HG03469 (cell line): ENCODE data around the gene CCDC174.
"Not testable (repeated sequence)": the region's sequence is repeated elsewhere in the genome, so short reads cannot be mapped to it uniquely, and the experiment has no call there.

ENCODE experiments used
- ATAC-seq: cut with Tn5 transposase; IDR thresholded peaks from one replicate; pipeline ENCODE4 v1.9.1; 2021; ENCODE audit warnings: mild to moderate bottlenecking, moderate library complexity, moderate number of reproducible peaks; ENCODE audit not compliant: unreplicated experiment

The CCDC174 gene

DNA sequence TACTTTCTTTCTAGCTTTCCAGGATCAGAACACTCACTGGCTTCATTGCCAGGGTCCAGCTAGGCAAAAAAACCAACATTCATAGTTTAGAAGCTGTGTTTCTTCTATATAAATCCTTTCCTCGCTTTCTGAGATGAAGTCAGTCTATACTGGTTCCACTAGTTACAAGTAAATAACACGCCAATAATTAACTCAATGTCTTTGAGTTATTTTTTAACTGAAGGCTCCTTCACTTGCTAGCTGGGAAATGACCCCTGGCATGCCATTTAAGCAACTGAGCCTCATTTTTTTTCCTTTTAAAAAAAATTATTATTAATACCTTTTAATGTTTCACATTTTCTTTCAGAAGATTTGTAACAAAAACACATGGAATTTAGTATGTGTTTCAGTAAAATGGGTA, 2.1 kb upstream of the CCDC174 start:
- ATAC-seq: no peak

DNA sequence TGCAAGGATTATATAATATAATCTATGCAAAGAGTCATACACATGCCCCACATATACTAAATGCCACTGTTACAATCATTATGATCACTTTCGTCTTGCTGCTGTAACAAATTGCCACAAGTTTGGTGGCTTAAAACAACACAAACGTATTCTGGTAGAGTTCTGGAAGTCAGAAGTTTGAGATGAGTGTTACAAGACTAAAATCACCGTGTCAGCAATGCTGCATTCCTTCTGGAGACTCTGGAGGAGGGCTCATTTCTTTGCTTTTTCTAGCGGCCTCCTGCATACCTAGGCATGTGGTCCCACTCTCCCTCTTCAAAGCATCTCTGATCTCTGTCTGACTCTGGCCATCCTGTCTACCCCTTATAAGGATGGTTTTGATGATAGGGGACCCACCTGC, 1.4 kb upstream of the CCDC174 start:
- ATAC-seq: no peak

DNA sequence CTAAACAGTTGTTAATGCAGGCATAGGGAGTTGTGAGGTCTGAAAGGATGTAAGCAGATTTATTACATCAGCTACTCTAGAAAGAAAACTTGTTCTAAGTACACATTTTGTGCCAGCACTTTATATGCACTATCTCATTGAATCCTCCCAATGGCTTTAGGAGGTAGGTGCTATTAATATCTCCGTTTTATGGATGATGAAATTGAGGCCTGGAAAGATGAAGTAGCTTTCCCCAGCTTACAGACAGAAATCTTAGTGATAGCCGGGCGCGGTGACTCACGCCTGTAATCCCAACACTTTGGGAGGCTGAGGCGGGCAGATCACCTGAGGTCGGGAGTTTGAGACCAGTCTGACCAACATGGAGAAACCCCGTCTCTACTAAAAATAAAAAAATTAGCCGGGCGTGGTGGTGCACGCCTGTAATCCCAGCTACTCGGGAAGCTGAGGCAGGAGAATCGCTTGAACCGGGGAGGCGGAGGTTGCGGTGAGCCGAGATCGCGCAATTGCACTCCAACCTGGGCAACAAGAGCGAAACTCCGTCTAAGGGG, 872 bp downstream of the CCDC174 start:
- ATAC-seq: not testable (repeated sequence)

DNA sequence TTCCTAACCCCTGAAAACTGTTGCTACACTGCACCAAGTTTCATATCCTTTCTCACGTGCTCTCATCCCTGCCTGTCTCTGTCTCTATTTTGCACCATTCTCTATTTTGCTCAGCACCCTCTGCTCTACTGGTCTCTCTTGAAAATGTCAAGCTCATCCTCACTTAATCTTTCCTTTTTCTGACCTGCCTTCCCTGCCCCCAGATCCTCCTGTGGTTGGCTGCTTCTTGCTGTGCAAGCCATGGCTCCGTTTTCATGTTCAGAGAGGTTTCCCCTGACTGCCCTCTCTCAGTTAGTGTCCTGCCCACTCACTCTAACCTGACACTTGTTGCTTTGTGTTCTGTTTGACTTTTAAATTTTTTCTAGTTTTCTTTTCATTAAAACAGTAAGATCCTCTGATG, 6.0 kb downstream of the CCDC174 start:
- no peak for ATAC-seq

DNA sequence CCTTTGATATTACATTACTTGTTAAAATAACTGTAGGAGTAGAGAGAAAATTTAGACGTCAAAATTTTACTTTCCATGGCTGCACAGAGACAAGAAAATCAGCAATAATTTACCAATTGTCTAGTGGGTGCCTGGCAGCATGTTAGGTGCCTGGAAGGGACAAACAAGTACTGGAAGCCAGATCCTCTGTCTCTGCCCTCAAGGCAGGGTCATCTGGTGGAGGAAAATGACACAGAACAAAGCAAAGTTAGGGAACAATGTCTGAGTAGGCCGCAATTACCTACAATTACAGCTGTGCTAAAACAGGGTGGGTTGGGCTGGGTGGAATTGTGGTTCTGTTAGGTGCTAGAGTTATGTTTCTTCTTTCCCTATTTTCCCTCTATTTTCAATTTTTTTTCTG, 7.4 kb downstream of the CCDC174 start:
- no peak for ATAC-seq

- no peak for ATAC-seq
Measured at GRCh38 chr3:14660942-14661341, 9.4 kb downstream of the CCDC174 start.

DNA sequence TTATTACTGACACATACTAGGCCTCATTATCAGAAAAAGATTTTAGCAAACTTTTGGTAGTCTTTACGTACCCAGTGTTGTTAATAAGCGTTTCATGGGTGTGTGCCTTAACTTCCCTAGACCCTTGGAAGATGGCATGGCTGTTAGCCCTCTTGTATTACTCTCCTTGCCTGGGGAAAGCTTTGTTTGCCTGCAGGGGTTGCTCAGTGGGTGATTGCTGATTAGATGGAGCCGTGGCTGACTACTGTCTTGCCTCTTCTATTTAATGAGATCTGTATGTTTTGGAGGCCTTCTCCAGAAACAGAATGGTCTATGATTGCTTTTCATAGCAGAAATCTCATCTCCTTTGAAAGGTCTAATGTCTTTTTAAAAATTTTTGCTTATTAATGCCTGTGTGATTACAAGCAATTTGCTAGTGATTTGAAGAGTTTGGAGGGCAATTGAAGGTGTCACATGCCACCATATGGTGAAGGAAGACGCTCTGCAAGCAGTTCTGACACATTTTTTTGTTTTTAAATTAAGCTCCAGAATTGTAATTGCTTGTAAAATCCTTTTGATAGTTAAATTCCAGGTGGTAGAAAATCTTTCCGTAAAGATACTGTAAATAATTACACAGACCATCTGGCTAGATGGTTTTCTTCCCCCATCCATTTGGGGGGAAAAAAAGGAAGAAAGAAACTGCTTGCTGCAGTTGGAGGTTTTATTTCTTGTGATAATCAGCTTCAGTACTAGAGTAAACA, 12.0 kb downstream of the CCDC174 start:
- no peak for ATAC-seq

GRCh38 chr3:14664170-14664569, 12.6 kb downstream of the CCDC174 start:
- no peak for ATAC-seq

DNA sequence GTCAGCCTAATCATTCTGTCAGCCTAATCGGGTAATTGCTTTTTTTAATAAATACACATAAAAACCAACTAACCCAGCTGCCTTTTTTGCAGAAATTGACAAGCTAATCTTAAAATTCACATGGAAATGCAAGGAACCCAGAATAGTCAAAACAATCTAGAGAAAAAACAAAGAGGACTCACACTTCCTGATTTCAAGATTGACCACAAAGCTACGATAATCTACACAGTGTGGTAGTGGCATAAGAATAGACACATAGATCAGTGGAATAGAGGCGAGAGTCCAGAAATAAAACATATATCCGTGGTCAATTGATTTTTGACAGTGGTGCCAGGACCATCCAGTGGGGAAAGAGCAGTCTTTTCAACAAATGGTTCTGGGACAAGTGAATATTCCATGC, 21.0 kb downstream of the CCDC174 start:
- no peak for ATAC-seq

- ATAC-seq: no peak
Measured at GRCh38 chr3:14674841-14675240, 23.3 kb downstream of the CCDC174 start, which contains the start of gene C3orf20. C3orf20 (plus strand) TSS chr3:14675141; CDS start chr3:14682714, 7,573 bp downstream.

DNA sequence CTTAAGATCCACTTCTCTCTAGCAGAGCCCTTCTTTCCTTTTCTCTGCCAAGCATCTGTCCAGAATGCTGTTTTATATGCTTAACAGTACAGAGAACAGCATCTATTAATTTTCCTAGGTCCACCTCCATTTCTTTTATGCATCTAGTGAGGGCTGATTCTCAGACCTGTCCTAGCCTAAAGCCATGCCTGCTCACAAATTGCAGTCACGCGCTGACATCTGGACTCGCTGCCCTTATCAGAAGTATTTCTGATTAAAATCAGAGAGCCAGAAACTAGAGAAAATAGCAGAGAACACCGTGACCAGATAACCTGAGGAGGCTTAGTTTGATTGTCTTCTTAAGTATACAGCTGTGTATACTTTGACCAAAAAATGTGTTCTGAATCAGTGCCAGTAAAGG, 25.3 kb downstream of the CCDC174 start:
- ATAC-seq: no peak

DNA sequence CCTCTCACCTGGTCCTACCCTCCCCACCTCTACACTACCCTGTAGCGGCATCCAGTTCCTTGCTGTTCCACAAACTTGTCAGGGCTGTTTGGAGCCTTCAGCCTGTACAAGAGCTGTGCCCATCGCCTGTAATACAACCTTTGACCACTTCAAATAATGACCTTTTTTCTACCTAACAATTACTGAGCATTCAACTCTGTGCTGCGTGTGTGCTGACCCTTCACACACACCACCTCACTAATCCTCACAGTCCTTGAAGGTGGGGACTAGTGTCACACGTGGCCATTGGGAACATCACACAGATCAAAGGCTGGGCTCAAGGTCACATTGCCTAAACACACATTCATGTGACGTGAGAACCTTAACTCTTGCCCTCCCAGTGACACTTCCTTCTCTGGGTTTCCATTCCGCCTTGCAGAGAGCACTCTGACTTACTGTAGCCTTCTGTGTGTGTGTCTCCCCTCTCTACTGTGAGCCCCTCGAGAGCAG, 26.5 kb downstream of the CCDC174 start:
- ATAC-seq: no peak

DNA sequence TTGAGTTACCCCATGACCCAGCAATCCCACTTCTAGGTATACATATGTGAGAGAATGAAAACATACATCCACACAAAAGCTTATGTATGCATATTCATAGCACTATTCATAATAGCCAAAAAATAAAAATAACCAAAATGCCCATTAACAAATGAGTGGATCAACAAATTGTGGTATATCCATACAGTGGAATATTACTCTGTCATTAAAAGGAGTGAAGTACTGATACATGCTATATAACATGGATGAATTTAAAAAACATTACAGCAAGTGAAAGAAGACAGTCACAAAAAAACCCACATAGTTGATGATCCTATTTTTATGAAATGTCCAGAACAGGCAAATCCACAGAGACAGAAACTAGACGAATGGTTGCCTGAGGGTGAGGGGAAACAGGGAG, 28.6 kb downstream of the CCDC174 start:
- no peak for ATAC-seq

- no peak for ATAC-seq
Measured at GRCh38 chr3:14680716-14681115, 29.2 kb downstream of the CCDC174 start.

GRCh38 chr3:14684447-14684846, 32.9 kb downstream of the CCDC174 start:
- no peak for ATAC-seq

GRCh38 chr3:14685179-14685578, 33.6 kb downstream of the CCDC174 start:
- ATAC-seq: no peak

DNA sequence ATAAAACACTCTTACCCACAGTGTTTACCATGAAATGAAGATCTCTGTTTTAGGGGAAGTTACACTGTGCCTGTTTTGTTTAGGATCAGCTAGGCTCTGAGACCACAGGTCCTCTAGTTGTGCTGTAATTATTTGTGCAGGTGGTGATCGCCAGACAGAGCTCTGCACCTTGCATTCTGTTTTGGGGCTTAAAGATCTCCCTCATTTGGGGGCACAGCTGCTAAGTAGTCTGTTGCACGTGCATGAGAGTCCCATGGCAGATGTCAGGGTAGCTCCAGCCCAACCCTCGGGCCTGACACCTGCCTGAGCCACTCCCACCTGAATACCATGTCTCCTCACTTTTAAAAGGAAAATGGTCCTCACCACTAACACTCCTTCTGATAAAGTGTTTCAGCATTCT, 35.8 kb downstream of the CCDC174 start:
- ATAC-seq: no peak

GRCh38 chr3:14688525-14688924, 37.0 kb downstream of the CCDC174 start:
- ATAC-seq: no peak

GRCh38 chr3:14689247-14689980, 37.9 kb downstream of the CCDC174 start:
- ATAC-seq: no peak

DNA sequence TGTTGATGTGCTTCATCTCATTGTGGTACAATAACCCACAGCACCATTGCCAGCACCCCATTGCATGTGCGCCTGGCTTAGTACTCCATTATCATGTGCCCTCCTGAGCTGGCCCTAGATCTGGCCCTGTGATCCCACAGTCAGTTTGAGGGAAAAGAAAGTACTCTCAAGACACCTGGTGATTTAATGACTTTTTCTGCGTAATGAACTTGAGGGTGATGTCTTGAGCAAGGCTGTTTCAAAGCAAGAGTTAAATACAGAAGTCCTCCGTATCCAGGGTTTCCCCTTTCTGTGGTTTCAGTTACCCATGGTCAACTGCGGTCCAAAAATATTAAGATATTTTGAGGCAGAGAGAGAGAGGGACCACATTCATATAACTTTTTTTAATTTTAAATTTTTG, 39.7 kb downstream of the CCDC174 start:
- ATAC-seq: no peak

DNA sequence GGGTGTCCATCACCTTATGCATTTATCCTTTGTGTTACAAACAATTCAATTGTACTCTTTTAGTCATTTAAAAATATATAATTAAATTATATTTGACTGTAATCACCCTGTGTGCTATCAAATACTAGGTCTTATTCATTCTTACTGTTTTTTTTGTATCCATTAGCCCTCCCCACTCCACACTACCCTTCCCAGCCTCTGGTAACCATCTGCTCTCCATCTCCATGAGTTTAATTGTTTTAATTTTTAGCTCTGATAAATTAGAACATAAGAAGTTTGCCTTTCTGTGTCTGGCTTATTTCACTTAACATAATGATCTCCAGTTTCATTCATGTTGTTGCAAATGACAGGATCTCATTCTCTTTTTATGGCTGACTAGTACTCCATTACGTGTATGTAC, 40.2 kb downstream of the CCDC174 start:
- no peak for ATAC-seq
